Heart left ventricle (tissue), 16 donors: ENCODE results near the gene ACACA. TPM values are rescaled to one million over a fixed set of nuclear protein-coding genes. Genes with fewer than 3 reads are reported as not detected.

Experiments
- ATAC-seq, 4 donors: fragments of 200-7000 bp; cut with Tn5 transposase; one replicate each; pipeline ENCODE4 v1.9.1; 2020 to 2022; ENCODE audit warnings: moderate library complexity in 4 of 4, mild to moderate bottlenecking in 3 of 4, moderate number of reproducible peaks in 1 of 4
- DNase-seq, 5 donors: peaks; one replicate each; pipeline ENCODE4 v3.0.0-alpha.2; 2020
- H3K27ac ChIP-seq, 12 donors: fragments of 200-600 bp; sonication (generic) in 4 of 12; one replicate each; pipeline versions ENCODE4 v1.5.0 to v1.8.0; 2016 to 2022; ENCODE audit warnings: mild to moderate bottlenecking in 2 of 12
- H3K27me3 ChIP-seq, 9 donors: fragments of 200-600 bp; sonication (generic) in 2 of 9; one replicate each; pipeline versions ENCODE4 v1.5.1 to v1.8.0; 2016 to 2022; ENCODE audit warnings: mild to moderate bottlenecking in 3 of 9
- H3K36me3 ChIP-seq, 9 donors: fragments of 200-600 bp; sonication (generic) in 2 of 9; one replicate each; pipeline versions ENCODE4 v1.5.0 to v1.8.0; 2018 to 2022; ENCODE audit warnings: mild to moderate bottlenecking in 2 of 9
- H3K4me1 ChIP-seq, 12 donors: fragments of 200-600 bp; sonication (generic) in 4 of 12; one replicate each; pipeline versions ENCODE4 v1.5.0 to v1.8.0; 2016 to 2022; ENCODE audit warnings: mild to moderate bottlenecking in 3 of 12
- H3K4me3 ChIP-seq, 12 donors: fragments of 200-600 bp; sonication (generic) in 4 of 12; one replicate each; pipeline versions ENCODE4 v1.5.0 to v1.8.0; 2017 to 2022; ENCODE audit warnings: mild to moderate bottlenecking in 9 of 12, moderate library complexity in 4 of 12
- H3K9me3 ChIP-seq, 12 donors: fragments of 200-600 bp; sonication (generic) in 4 of 12; one replicate each; pipeline versions ENCODE4 v1.5.0 to v1.8.0; 2016 to 2022; ENCODE audit warnings: mild to moderate bottlenecking in 1 of 12
- POLR2A ChIP-seq, 2 donors: fragments of 450-650 bp; IDR thresholded peaks; one replicate each; pipeline ENCODE4 v1.6.1; 2017; ENCODE audit warnings: antibody characterized with exemption in 2 of 2, mild to moderate bottlenecking in 2 of 2, moderate library complexity in 2 of 2
- WGBS, 4 donors: extraction: QIAGEN DNeasy Blood & Tissue Kit in 2 of 4; methylation state at CpG; one replicate each; pipeline versions ENCODE4 v1.1.5 to v1.1.7; 2013 to 2018; 5-methylcytosine and 5-hydroxymethylcytosine counted together
- intact Hi-C, 10 donors: fragments of 100-400 bp; cut with DNase I; formaldehyde crosslinking; loops; one replicate each; pipeline versions ENCODE4 v1.11.1 to v1.14.2; 2022
- polyA plus RNA-seq, 2 donors: library from polyadenylated mRNA; stranded (reverse); fragments of 200-250 nt; gene quantifications; one replicate each; pipeline ENCODE4 v1.2.3, GENCODE V29; 2013
- total RNA-seq, 9 donors: library from RNA; depleted of rRNA in 2 of 9; stranded (reverse); fragments of >200 nt in 2 of 9; fragmentation: NEBNext Ultra II Directional in 3 of 9; extraction: Animal tissue kit (Norgen Biotek cat#: 25700) in 3 of 9; gene quantifications; one replicate each; pipeline versions ENCODE4 v1.1.0 to v1.2.4, GENCODE V29; 2016 to 2023
- TF ChIP-seq, protein P1 (sequence below), 12 donors: fragments of 200-600 bp; sonication (generic) in 4 of 12; IDR thresholded peaks; one replicate each; pipeline versions ENCODE4 v1.5.0 to v1.8.0; 2018 to 2022; ENCODE audit warnings: antibody characterized with exemption in 12 of 12, mild to moderate bottlenecking in 5 of 12
- donor health status: ischemic (EF 13 %, LVEDD 7.1; RV severe dilation, severe dysfunction).
- donor health status: healthy with polysubstance abuse.
- donor health status: DM: no; HTN: yes; CAD: no.
- donor health status: DM: no; HTN: no; CAD: no.
- donor health status: ischemic (EF 25% LVEDD 6.9; RV normal size, moderate dysfunction).
- donor health status: ischemic (EF 25% LVEDD 5.7; RV mildly dilated, moderate dysfunction).
- donor health status: healthy.
- donor health status: DM: yes; HTN: yes; CAD: no.
- donor health status: ischemic (EF 35%, LVEDD 5.7; RV mildly dilated, moderate dysfunction).
- donor health status: nonischemic (EF 11% LVEDD 7.7; RV severe dilation, severe dysfunction).
- donor health status: DM: yes; HTN: yes; CAD: no.
- donor health status: PGD.
- donor health status: ischemic (EF 29% LVEDD 5.4; RV normal size, mild dysfunction).
- donor health status: nonischemic (EF 23%, LVEDD 6.1; RV moderate dilation, normal function).

Gene ACACA
- total and polyA plus RNA-seq, 11 donors = 6.2 to 33.0 (median 15.8) TPM

- ATAC-seq = no peak
Measured at GRCh38 chr17:37247825-37248224, 158.8 kb downstream of the ACACA start.

GRCh38 chr17:37246085-37246484 is 160.6 kb downstream of the ACACA start:
- no peaks in the 10 kb centered on the region for H3K9me3 ChIP-seq
- H3K4me3 ChIP-seq = no peak overlapping the region
- no peaks in the 10 kb centered on the region for H3K27me3 ChIP-seq
- peaks cover 0 to 100% (median 92%) of the 10 kb centered on the region in 9 donors for H3K36me3 ChIP-seq
- no peaks in the 10 kb centered on the region for H3K4me1 ChIP-seq
- H3K27ac ChIP-seq = no peak overlapping the region
- ATAC-seq (no peak), DNase-seq (no peak)
- intact Hi-C loops = loop anchor here in 1 of 10 donors (10.0 kb wide), 1 partner anchor 621 kb away; no protein-coding TSS in a partner anchor
- WGBS, 4 donors = 89 to 96% (median 95%) methylated on average over 2 of the region's 2 CpGs
- no peak for TF ChIP-seq POLR2A (IDR thresholded peaks at IDR 0.05)
- TF ChIP-seq, protein P1, sequence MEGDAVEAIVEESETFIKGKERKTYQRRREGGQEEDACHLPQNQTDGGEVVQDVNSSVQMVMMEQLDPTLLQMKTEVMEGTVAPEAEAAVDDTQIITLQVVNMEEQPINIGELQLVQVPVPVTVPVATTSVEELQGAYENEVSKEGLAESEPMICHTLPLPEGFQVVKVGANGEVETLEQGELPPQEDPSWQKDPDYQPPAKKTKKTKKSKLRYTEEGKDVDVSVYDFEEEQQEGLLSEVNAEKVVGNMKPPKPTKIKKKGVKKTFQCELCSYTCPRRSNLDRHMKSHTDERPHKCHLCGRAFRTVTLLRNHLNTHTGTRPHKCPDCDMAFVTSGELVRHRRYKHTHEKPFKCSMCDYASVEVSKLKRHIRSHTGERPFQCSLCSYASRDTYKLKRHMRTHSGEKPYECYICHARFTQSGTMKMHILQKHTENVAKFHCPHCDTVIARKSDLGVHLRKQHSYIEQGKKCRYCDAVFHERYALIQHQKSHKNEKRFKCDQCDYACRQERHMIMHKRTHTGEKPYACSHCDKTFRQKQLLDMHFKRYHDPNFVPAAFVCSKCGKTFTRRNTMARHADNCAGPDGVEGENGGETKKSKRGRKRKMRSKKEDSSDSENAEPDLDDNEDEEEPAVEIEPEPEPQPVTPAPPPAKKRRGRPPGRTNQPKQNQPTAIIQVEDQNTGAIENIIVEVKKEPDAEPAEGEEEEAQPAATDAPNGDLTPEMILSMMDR (IDR thresholded peaks at IDR 0.05) = no peak

More at GRCh38 chr17:37247825-37248224, 158.8 kb downstream of the ACACA start:
- intact Hi-C loops = loop anchor here in 1 of 10 donors (10.0 kb wide), 1 partner anchor 623 kb away; no protein-coding TSS in a partner anchor
- no peak for TF ChIP-seq POLR2A (IDR thresholded peaks at IDR 0.05)
- TF ChIP-seq, protein P1 (IDR thresholded peaks at IDR 0.05) = no peak
- H3K27ac ChIP-seq = no peak overlapping the region
- no peaks in the 10 kb centered on the region for H3K4me1 ChIP-seq
- H3K9me3 ChIP-seq = no peaks in the 10 kb centered on the region
- peaks cover 0 to 100% (median 88%) of the 10 kb centered on the region in 9 donors for H3K36me3 ChIP-seq
- H3K4me3 ChIP-seq = no peak overlapping the region
- no peak for DNase-seq
- H3K27me3 ChIP-seq = no peaks in the 10 kb centered on the region
- WGBS, 4 donors = 92 to 98% (median 93%) methylated on average over 4 of the region's 4 CpGs

DNA sequence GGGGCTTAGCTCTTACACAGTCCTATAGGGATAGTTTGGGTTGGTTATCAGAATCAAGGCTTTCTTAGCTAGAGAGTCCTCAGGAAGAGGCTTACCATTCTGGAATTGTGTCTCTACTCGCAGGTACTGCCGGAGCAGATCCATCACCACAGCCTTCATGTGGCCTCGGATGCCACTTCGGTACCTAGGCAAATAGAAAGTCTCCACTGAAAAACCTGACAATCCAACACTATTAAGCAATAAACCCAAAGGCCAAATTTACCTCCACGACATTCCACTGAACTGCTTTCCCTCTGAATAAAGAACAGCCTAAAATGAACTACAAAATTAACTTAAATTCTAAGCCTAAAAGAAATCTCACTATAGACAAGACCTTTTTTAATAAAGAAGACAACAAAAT is 166.3 kb downstream of the ACACA start:
- peak overlapping the region in 1 of 12 donors; percentile 23 for H3K27ac ChIP-seq
- peaks cover 0 to 11% (median 0%) of the 10 kb centered on the region in 12 donors for H3K4me1 ChIP-seq
- WGBS, 4 donors = 92 to 94% (median 93%) methylated on average over 5 of the region's 5 CpGs
- no peaks in the 10 kb centered on the region for H3K9me3 ChIP-seq
- H3K4me3 ChIP-seq = no peak overlapping the region
- peaks cover 0 to 98% (median 79%) of the 10 kb centered on the region in 9 donors for H3K36me3 ChIP-seq
- no peak for DNase-seq
- no peak for TF ChIP-seq POLR2A (IDR thresholded peaks at IDR 0.05)
- TF ChIP-seq, protein P1 (IDR thresholded peaks at IDR 0.05) = no peak
- intact Hi-C loops = loop anchor here in 2 of 10 donors (5.0 to 10.0 kb wide), 2 partner anchors 608 to 616 kb away; no protein-coding TSS in a partner anchor
- no peaks in the 10 kb centered on the region for H3K27me3 ChIP-seq
- peak in 1 of 4 donors; percentile 22 for ATAC-seq

DNA sequence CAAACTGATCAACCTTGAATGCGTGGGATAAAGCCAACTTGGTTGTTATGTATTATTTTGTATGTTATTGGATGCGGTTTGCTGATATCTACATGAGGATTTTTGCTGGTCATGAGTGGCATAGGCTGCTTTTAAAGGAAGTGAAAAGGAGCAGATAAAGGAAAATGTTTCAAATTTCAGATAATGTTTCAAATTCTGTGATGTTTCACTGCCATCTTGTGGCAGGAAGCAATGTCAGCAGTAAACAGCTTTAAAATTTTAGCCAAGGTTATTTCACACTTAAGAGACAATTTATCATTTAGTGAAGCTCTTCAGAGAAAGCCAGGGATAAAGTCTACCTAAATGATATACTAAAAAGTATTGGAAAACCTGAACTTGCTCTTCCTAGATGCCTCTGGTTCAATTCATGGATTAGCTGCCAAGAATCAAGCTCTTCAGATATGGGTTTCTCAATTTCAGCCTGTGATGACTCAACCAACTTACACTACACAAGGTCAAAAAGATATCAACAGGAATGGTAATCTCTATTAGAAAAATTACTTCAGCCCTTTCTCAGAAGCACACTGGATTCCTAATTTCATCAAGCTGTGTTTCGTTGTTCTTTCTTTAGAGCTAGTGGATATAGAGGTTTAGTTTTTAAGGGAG is 166.8 kb downstream of the ACACA start:
- DNase-seq = no peak
- H3K9me3 ChIP-seq = no peaks in the 10 kb centered on the region
- H3K4me3 ChIP-seq = no peak overlapping the region
- peak in 2 of 4 donors; percentile 74 to 80 for ATAC-seq
- 68 to 73% (median 68%) methylated on average over 3 of the region's 3 CpGs for WGBS, 4 donors
- TF ChIP-seq POLR2A (IDR thresholded peaks at IDR 0.05) = no peak
- TF ChIP-seq, protein P1 (IDR thresholded peaks at IDR 0.05) = peak; percentile 35 to 74 (median 57)
- H3K4me1 ChIP-seq = peaks cover 0 to 11% (median 0%) of the 10 kb centered on the region in 12 donors
- no peaks in the 10 kb centered on the region for H3K27me3 ChIP-seq
- peak overlapping the region in 1 of 12 donors; percentile 23 for H3K27ac ChIP-seq
- intact Hi-C loops = loop anchor here (5.0 to 10.0 kb wide), 4 partner anchors 605 to 615 kb away; no protein-coding TSS in a partner anchor
- H3K36me3 ChIP-seq = peaks cover 0 to 98% (median 73%) of the 10 kb centered on the region in 9 donors
